Measurements from ENCODE around the gene ANGPT4.
"Not testable (repeated sequence)": the region's sequence is repeated elsewhere in the genome, so short reads cannot be mapped to it uniquely, and the experiment has no call there.

ANGPT4 gene

DNA sequence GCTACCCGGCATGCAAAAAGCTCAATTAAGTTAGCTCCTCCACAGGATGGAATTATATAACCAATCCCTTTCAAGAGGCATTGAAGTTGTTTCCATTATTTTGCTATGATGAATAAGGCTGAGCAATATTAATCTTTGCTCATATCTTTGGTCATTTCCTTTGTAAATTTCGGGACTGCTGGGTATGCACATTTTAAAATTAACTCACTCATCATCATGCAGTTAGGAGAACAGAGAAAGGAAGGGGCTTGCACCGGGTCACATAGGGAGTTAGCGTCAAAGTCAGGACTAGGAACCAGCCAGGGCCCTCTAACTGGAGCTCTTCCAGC, 83.0 kb downstream of the ANGPT4 start:
- in situ Hi-C loops (cut with MboI; ENCODE audit: low pct_unique_long_range_greater_than_20kb, low sequenced_read_pairs, unreplicated experiment) = no loop called here
- no peak for DNase-seq (ENCODE audit: low spot score)
- TF ChIP-seq, protein P1, sequence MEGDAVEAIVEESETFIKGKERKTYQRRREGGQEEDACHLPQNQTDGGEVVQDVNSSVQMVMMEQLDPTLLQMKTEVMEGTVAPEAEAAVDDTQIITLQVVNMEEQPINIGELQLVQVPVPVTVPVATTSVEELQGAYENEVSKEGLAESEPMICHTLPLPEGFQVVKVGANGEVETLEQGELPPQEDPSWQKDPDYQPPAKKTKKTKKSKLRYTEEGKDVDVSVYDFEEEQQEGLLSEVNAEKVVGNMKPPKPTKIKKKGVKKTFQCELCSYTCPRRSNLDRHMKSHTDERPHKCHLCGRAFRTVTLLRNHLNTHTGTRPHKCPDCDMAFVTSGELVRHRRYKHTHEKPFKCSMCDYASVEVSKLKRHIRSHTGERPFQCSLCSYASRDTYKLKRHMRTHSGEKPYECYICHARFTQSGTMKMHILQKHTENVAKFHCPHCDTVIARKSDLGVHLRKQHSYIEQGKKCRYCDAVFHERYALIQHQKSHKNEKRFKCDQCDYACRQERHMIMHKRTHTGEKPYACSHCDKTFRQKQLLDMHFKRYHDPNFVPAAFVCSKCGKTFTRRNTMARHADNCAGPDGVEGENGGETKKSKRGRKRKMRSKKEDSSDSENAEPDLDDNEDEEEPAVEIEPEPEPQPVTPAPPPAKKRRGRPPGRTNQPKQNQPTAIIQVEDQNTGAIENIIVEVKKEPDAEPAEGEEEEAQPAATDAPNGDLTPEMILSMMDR (IDR thresholded peaks at IDR 0.05; ENCODE audit: extremely low read depth, insufficient read depth, missing control alignments) = no peak

DNA sequence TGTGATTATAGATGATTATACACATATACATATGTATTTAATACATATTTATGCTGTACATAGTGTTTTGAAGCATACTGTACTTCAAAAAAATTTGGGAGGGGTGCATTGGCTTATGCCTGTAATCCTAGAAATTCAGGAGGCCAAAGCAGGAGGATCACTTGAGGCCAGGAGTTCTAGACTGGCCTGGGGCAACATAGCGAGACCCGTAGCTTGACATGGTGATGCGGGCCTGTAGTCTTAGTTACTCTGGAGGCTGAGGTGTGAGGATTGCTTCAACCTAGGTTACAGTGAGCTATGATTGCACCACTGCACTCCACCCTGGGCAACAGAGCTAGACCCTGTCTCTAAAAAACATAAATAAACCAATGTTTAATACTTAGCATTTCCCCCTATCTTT, 84.2 kb downstream of the ANGPT4 start:
- TF ChIP-seq, protein P1 (IDR thresholded peaks at IDR 0.05; ENCODE audit: extremely low read depth, insufficient read depth, missing control alignments) = no peak
- DNase-seq (ENCODE audit: low spot score) = no peak
- in situ Hi-C loops (cut with MboI; ENCODE audit: low pct_unique_long_range_greater_than_20kb, low sequenced_read_pairs, unreplicated experiment) = no loop called here

DNA sequence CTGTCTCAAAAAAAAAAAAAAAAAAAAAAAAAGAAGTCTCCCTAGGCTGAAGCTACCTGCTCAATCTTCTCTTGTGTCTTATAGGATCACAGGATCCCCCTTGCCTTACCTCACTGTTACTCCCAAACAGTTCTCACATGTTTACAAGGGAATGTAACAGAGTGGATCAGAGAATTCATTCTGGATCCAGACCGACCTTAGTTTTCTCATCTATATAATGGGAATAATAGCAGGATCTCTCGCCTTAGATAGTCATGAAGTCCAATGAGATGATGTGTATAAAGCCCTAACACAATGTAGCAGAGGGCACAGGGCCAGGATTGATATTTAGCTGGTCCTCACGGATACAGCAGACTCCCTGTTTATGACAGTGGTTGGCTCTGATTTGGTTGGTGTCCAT, 84.9 kb downstream of the ANGPT4 start:
- TF ChIP-seq, protein P1 (IDR thresholded peaks at IDR 0.05; ENCODE audit: extremely low read depth, insufficient read depth, missing control alignments) = no peak
- DNase-seq (ENCODE audit: low spot score) = no peak
- in situ Hi-C loops (cut with MboI; ENCODE audit: low pct_unique_long_range_greater_than_20kb, low sequenced_read_pairs, unreplicated experiment) = no loop called here

DNA sequence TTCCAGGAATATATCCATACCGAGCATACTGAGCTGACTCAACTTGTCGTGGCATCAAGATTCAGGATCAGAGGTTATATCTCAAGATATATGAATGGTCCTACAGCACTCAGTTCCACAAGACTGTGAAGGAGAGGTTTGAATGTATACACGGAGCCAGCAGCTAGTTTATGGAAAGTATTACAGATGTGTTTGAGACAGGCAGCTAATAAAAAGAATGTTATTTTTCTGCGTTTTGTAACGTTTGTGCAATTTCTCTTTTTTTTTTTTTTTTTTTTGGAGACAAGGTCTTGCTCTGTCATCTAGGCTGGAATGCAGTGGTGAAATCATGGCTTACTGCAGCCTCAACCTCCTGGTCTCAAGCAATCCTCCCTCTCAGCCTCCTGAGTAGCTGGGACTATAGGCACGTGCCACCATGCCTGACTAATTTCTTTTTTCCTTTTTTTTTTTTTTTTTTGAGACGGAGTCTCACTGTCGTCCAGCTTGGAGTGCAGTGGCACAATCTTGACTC, 86.1 kb downstream of the ANGPT4 start:
- in situ Hi-C loops (cut with MboI; ENCODE audit: low pct_unique_long_range_greater_than_20kb, low sequenced_read_pairs, unreplicated experiment) = no loop called here
- no peak for DNase-seq (ENCODE audit: low spot score)
- TF ChIP-seq, protein P1 (IDR thresholded peaks at IDR 0.05; ENCODE audit: extremely low read depth, insufficient read depth, missing control alignments) = no peak

DNA sequence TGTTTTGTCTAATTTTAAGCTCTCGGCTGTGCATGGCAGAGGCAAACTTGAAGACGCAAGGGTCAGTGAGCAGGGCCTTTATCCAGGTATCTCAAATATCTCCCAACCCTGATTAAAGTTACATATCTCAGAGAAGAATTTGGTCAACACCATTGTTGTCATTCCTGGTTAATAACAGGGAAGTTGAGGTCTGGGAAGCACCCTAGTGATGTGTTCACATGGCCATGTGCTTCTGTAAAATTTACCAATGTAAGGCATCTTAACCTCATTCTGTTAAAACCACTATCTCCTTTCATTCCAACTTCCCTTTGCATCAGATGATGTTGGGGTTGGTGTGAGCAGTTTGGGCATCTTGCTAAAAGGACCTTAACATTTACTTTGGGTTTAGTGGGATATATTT, 86.6 kb downstream of the ANGPT4 start:
- in situ Hi-C loops (cut with MboI; ENCODE audit: low pct_unique_long_range_greater_than_20kb, low sequenced_read_pairs, unreplicated experiment) = no loop called here
- TF ChIP-seq, protein P1 (IDR thresholded peaks at IDR 0.05; ENCODE audit: extremely low read depth, insufficient read depth, missing control alignments) = no peak
- no peak for DNase-seq (ENCODE audit: low spot score)

DNA sequence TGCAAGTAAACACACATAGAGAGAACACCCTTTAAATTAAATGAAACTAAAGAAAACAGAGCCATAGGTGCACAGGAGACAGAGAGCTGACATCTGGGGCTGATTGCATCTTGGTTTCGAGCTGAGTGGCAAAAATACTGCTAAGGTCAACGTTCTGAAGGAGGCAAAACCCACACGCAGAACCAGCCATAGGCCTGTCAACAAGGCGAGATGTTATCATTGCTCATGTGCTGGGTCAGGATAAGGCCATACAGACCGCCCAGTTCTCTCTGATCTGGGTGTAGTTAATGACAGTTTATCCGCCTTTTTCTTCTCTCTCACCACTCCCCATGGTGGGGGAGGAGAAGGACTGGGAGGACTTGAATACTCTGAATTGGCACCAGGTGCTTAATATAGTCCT, 87.1 kb downstream of the ANGPT4 start:
- DNase-seq (ENCODE audit: low spot score) = peak; percentile 31
- TF ChIP-seq, protein P1 (IDR thresholded peaks at IDR 0.05; ENCODE audit: extremely low read depth, insufficient read depth, missing control alignments) = no peak
- in situ Hi-C loops (cut with MboI; ENCODE audit: low pct_unique_long_range_greater_than_20kb, low sequenced_read_pairs, unreplicated experiment) = no loop called here

DNA sequence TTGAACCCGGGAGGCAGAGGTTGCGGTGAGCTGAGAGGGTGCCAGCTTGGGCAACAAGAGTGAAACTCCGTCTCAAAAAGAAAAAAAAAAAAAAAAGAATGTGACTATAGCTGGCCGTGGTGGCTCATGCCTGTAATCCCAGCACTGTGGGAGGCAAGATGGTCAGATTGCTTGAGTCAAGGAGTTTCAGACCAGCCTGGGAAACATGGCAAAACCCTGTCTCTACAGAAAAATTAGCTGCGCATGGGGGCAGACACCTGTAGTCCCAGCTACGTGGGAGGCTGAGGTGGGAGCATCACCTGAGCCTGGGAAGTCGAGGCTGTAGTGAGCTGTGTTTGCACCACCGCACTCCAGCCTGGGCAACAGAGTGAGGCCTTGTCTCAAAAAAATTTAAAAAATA, 88.2 kb downstream of the ANGPT4 start:
- in situ Hi-C loops (cut with MboI; ENCODE audit: low pct_unique_long_range_greater_than_20kb, low sequenced_read_pairs, unreplicated experiment); DNase-seq (ENCODE audit: low spot score): not testable (repeated sequence)
